ENCODE data around the gene MYLK2. TPM values are rescaled to one million over a fixed set of nuclear protein-coding genes. Genes with fewer than 3 reads are reported as not detected.
"Not testable (repeated sequence)": the region's sequence is repeated elsewhere in the genome, so short reads cannot be mapped to it uniquely, and the experiment has no call there.

Gene MYLK2
- total RNA-seq, 2 experiments from 2014 or later: 0.13 to 0.27 TPM

DNA sequence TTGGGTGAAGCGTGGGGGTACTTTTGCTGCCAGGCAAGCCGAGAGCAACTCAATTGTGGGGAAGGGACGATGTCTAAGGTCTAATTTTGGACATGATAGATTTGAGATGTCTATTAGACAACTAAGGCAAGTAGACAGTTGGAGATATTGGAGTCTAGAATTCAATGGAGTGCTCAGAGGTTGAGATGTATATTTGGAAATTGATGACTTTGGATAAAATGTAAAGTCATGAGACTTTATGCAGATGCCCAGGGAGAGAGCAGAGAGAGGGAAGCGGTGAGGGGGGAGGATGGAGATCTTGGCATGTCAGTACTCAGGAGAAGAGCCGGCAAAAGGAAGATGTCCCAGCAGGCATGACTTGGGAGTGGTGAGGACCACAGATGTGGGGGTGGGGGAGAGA is 6.9 kb downstream of the MYLK2 start:
- intact Hi-C loops (cut with micrococcal nuclease): no loop called here
- H3K4me3 Mint-ChIP-seq: no peak overlapping the region
- POLR2A ChIA-PET: no interaction called here
- no peaks in the 10 kb centered on the region for H3K9me3 Mint-ChIP-seq
- TF ChIP-seq, protein P1, sequence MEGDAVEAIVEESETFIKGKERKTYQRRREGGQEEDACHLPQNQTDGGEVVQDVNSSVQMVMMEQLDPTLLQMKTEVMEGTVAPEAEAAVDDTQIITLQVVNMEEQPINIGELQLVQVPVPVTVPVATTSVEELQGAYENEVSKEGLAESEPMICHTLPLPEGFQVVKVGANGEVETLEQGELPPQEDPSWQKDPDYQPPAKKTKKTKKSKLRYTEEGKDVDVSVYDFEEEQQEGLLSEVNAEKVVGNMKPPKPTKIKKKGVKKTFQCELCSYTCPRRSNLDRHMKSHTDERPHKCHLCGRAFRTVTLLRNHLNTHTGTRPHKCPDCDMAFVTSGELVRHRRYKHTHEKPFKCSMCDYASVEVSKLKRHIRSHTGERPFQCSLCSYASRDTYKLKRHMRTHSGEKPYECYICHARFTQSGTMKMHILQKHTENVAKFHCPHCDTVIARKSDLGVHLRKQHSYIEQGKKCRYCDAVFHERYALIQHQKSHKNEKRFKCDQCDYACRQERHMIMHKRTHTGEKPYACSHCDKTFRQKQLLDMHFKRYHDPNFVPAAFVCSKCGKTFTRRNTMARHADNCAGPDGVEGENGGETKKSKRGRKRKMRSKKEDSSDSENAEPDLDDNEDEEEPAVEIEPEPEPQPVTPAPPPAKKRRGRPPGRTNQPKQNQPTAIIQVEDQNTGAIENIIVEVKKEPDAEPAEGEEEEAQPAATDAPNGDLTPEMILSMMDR (IDR thresholded peaks at IDR 0.05): no peak
- ATAC-seq (no peak), DNase-seq (no peak)
- no peak overlapping the region for H3K27ac Mint-ChIP-seq
- CTCF ChIA-PET: interaction anchor here (1.7 to 2.5 kb wide), 2 partner anchors 21 to 27 kb away, joined by 5 to 10 read pairs; no protein-coding TSS in a partner anchor
- H3K4me1 Mint-ChIP-seq (ENCODE audit: low read depth): peaks cover 2% of the 10 kb centered on the region
- peaks cover 2% of the 10 kb centered on the region for H3K27me3 Mint-ChIP-seq
- H3K36me3 Mint-ChIP-seq (ENCODE audit: low read depth): no peaks in the 10 kb centered on the region

DNA sequence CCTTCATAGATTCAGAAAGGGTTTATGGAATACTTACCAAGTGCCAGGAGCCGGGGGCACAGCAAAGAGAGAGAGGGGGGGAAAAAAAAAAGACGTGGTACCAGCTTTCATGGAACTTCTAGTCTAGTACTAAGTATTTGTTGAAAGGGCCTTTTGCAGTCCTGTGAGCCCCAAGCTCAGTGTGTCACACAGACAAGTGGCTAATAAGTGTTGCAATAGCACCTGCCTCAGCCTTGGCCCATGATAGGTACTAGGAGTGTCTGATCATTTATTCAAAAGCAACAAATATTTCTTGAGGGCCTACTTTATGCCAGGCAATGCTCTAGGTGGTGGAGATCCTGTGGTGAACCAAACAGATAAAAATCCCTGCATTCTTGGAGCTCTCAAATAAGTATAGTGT is 7.9 kb downstream of the MYLK2 start:
- no peaks in the 10 kb centered on the region for H3K36me3 Mint-ChIP-seq (ENCODE audit: low read depth)
- DNase-seq: no peak
- ChIA-PET POLR2A (no interaction called here), CTCF (interaction anchor here (0.9 to 2.5 kb wide), 2 partner anchors 10 to 20 kb away, joined by 3 to 10 read pairs; no protein-coding TSS in a partner anchor)
- peaks cover 2% of the 10 kb centered on the region for H3K4me1 Mint-ChIP-seq (ENCODE audit: low read depth)
- no peak overlapping the region for H3K27ac Mint-ChIP-seq
- TF ChIP-seq, protein P1 (IDR thresholded peaks at IDR 0.05): no peak
- no peak for ATAC-seq
- peaks cover 2% of the 10 kb centered on the region for H3K27me3 Mint-ChIP-seq
- no peaks in the 10 kb centered on the region for H3K9me3 Mint-ChIP-seq
- no peak overlapping the region for H3K4me3 Mint-ChIP-seq
- intact Hi-C loops (cut with micrococcal nuclease): no loop called here

DNA sequence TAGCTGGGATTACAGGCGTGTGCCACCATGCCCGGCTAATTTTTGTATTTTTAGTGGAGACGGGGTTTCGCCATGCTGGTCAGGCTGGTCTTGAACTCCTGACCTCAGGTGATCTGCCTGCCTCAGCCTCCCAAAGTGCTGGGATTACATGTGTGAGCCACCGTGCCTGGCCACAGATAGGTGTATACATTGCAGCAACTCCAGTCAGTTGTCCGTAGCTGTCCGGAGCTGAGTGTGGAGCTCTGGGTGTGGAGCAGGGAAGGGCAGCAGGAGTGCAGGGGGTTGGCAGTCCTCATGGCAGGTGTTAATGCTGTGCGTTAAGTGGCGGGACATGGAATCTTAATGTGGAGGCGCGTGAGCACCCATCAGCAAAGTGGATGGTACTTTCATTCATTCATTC is 8.9 kb downstream of the MYLK2 start:
- H3K27me3 Mint-ChIP-seq; intact Hi-C loops (cut with micrococcal nuclease); H3K4me1 Mint-ChIP-seq (ENCODE audit: low read depth); H3K4me3 Mint-ChIP-seq; DNase-seq; ATAC-seq; H3K36me3 Mint-ChIP-seq (ENCODE audit: low read depth); H3K9me3 Mint-ChIP-seq; H3K27ac Mint-ChIP-seq; POLR2A ChIA-PET: not testable (repeated sequence)
- CTCF ChIA-PET: interaction anchor here (1.0 to 2.5 kb wide), 2 partner anchors 19 to 21 kb away, joined by 3 to 10 read pairs; no protein-coding TSS in a partner anchor

DNA sequence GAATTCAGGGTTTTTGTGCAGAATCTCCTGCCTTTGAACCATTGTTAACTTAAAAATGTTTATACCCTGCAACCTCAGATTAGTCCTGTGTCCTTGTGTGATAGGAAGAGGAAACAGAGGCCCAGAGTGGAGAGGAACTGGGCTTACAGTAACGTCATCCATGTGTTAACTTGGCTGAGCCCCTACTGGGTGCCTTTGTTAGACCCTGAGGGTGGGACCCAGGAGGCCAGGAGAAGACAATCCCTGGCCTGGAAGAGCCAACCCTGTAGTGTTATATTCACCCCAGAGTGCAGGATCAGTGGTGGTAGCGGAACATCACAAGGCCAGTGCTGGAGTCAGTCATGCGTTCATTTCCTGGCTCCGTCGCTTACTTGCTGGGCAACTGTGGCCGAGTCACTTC is 10.6 kb downstream of the MYLK2 start:
- Mint-ChIP-seq H3K36me3 (ENCODE audit: low read depth) (no peaks in the 10 kb centered on the region), H3K4me3 (no peak overlapping the region), H3K27me3 (no peaks in the 10 kb centered on the region), H3K4me1 (ENCODE audit: low read depth) (no peaks in the 10 kb centered on the region), H3K27ac (no peak overlapping the region), H3K9me3 (no peaks in the 10 kb centered on the region)
- ChIA-PET CTCF (interaction anchor here (0.7 to 1.7 kb wide), 2 partner anchors 17 to 22 kb away, joined by 5 to 6 read pairs; no protein-coding TSS in a partner anchor), POLR2A (no interaction called here)
- ATAC-seq (no peak), DNase-seq (no peak)
- TF ChIP-seq, protein P1 (IDR thresholded peaks at IDR 0.05): no peak
- intact Hi-C loops (cut with micrococcal nuclease): no loop called here

DNA sequence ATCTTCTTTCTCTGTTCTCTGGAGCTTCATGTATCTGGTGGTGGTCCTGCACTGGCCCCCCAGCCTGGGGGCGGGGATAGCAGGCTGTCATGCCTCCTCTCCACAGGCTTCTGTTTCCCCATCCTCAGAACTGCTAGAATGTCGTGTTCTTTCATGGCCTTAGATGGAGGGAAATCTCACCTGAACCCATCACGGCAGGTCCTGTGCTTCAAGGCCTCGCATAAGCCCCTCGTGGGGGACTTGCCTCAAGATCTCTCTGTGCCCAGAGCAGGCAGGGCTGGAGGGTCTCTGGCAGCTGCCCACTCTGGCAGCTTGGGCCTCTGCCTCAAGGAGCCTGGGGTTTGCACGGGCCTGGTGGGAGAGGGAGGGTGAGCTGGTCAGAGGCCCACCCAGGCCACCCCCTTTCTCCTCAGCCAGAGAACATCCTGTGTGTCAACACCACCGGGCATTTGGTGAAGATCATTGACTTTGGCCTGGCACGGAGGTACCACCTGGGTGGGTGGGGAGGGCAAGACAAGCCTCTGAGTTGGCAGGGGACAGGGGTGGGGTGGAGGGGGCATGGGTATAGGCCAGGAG is 11.3 kb downstream of the MYLK2 start:
- DNase-seq (no peak), ATAC-seq (no peak)
- TF ChIP-seq, protein P1 (IDR thresholded peaks at IDR 0.05): no peak
- Mint-ChIP-seq H3K4me3 (no peak overlapping the region), H3K4me1 (ENCODE audit: low read depth) (no peaks in the 10 kb centered on the region), H3K9me3 (no peaks in the 10 kb centered on the region), H3K36me3 (ENCODE audit: low read depth) (no peaks in the 10 kb centered on the region), H3K27me3 (no peaks in the 10 kb centered on the region), H3K27ac (no peak overlapping the region)
- ChIA-PET CTCF (interaction anchor here (1.7 kb wide), 1 partner anchor 16 kb away, joined by 6 read pairs; no protein-coding TSS in a partner anchor), POLR2A (no interaction called here)
- intact Hi-C loops (cut with micrococcal nuclease): no loop called here
